Neuron (in vitro differentiated cells): Measurements from ENCODE around the gene NHERF1.
A peak's percentile ranks its signal among the peaks of the same experiment; 100 is the strongest.

ENCODE experiments used
- H2AFZ ChIP-seq: one replicate; pipeline ENCODE4 v1.6.1; 2013; ENCODE audit warnings: low read depth, mild to moderate bottlenecking, inconsistent platforms, low read length, moderate library complexity
- H3K27me3 ChIP-seq: one replicate; pipeline ENCODE4 v1.6.1; 2013; ENCODE audit warnings: low read length; ENCODE audit not compliant: insufficient read depth
- H3K36me3 ChIP-seq: one replicate; pipeline ENCODE4 v1.6.1; 2013; ENCODE audit warnings: low read length; ENCODE audit not compliant: insufficient read depth
- H3K4me1 ChIP-seq: one replicate; pipeline ENCODE4 v1.6.1; 2013; ENCODE audit warnings: low read length; ENCODE audit not compliant: insufficient read depth
- H3K4me3 ChIP-seq: 2 replicates; pipeline ENCODE4 v1.5.1; 2013; ENCODE audit warnings: mild to moderate bottlenecking, low read length, moderate library complexity
- H3K9me3 ChIP-seq: one replicate; pipeline ENCODE4 v1.6.1; 2013; ENCODE audit warnings: low read length

Gene NHERF1

GRCh38 chr17:74748529-74749278 lies at the start of gene NHERF1:
Gene NHERF1, plus strand, starts transcription at chr17:74748628. Its CDS starts 219 bp downstream, at chr17:74748847.
- H3K4me1 ChIP-seq = peaks cover 25% of the 10 kb centered on the region
- no peaks in the 10 kb centered on the region for H3K36me3 ChIP-seq
- H3K4me3 ChIP-seq = peak within 1 kb of the TSS; percentile 67
- peak within 1 kb of the TSS; percentile 56 for H2AFZ ChIP-seq
- no peaks in the 10 kb centered on the region for H3K9me3 ChIP-seq
- H3K27me3 ChIP-seq = no peaks in the 10 kb centered on the region

- Histone ChIP-seq H3K9me3 (no peaks in the 10 kb centered on the region), H2AFZ (no peak overlapping the region), H3K27me3 (peaks cover 16% of the 10 kb centered on the region), H3K36me3 (no peaks in the 10 kb centered on the region), H3K4me1 (no peaks in the 10 kb centered on the region), H3K4me3 (no peak overlapping the region)
Observed at GRCh38 chr17:74699236-74699635, 49.2 kb upstream of the NHERF1 start.

GRCh38 chr17:74702116-74702871 lies 46.1 kb upstream of the NHERF1 start:
- Histone ChIP-seq H3K27me3 (peaks cover 4% of the 10 kb centered on the region), H3K4me1 (no peaks in the 10 kb centered on the region), H3K9me3 (no peaks in the 10 kb centered on the region), H3K36me3 (no peaks in the 10 kb centered on the region), H2AFZ (no peak overlapping the region), H3K4me3 (no peak overlapping the region)

GRCh38 chr17:74703311-74703710 lies 45.1 kb upstream of the NHERF1 start:
- no peaks in the 10 kb centered on the region for H3K4me1 ChIP-seq
- no peak overlapping the region for H3K4me3 ChIP-seq
- no peaks in the 10 kb centered on the region for H3K27me3 ChIP-seq
- H3K36me3 ChIP-seq = no peaks in the 10 kb centered on the region
- H3K9me3 ChIP-seq = no peaks in the 10 kb centered on the region
- H2AFZ ChIP-seq = no peak overlapping the region

GRCh38 chr17:74704544-74704943 lies 43.9 kb upstream of the NHERF1 start:
- Histone ChIP-seq H3K36me3 (no peaks in the 10 kb centered on the region), H3K4me1 (no peaks in the 10 kb centered on the region), H2AFZ (no peak overlapping the region), H3K9me3 (no peaks in the 10 kb centered on the region), H3K27me3 (no peaks in the 10 kb centered on the region), H3K4me3 (no peak overlapping the region)

- no peak overlapping the region for H2AFZ ChIP-seq
- H3K27me3 ChIP-seq = peaks cover 11% of the 10 kb centered on the region
- no peaks in the 10 kb centered on the region for H3K36me3 ChIP-seq
- H3K9me3 ChIP-seq = no peaks in the 10 kb centered on the region
- no peak overlapping the region for H3K4me3 ChIP-seq
- no peaks in the 10 kb centered on the region for H3K4me1 ChIP-seq
Observed at GRCh38 chr17:74711058-74711824, 37.2 kb upstream of the NHERF1 start.

- Histone ChIP-seq H2AFZ (no peak overlapping the region), H3K4me1 (no peaks in the 10 kb centered on the region), H3K27me3 (peaks cover 14% of the 10 kb centered on the region), H3K36me3 (no peaks in the 10 kb centered on the region), H3K9me3 (no peaks in the 10 kb centered on the region), H3K4me3 (no peak overlapping the region)
Observed at GRCh38 chr17:74712301-74712700, 36.1 kb upstream of the NHERF1 start.

- no peaks in the 10 kb centered on the region for H3K9me3 ChIP-seq
- H3K4me1 ChIP-seq = no peaks in the 10 kb centered on the region
- H3K36me3 ChIP-seq = no peaks in the 10 kb centered on the region
- peaks cover 15% of the 10 kb centered on the region for H3K27me3 ChIP-seq
- no peak within 1 kb of the TSS for H2AFZ ChIP-seq
- no peak within 1 kb of the TSS for H3K4me3 ChIP-seq
Observed at GRCh38 chr17:74712756-74713155, 35.7 kb upstream of the NHERF1 start, which contains the start of gene CD300LF. Gene CD300LF, minus strand, starts transcription at chr17:74712923. Its CDS starts 57 bp downstream, at chr17:74712866.

GRCh38 chr17:74713171-74713755 lies 35.2 kb upstream of the NHERF1 start:
- no peak overlapping the region for H2AFZ ChIP-seq
- H3K27me3 ChIP-seq = peaks cover 15% of the 10 kb centered on the region
- H3K9me3 ChIP-seq = no peaks in the 10 kb centered on the region
- H3K4me1 ChIP-seq = no peaks in the 10 kb centered on the region
- H3K36me3 ChIP-seq = no peaks in the 10 kb centered on the region
- no peak overlapping the region for H3K4me3 ChIP-seq

- Histone ChIP-seq H3K36me3 (no peaks in the 10 kb centered on the region), H2AFZ (no peak overlapping the region), H3K9me3 (no peaks in the 10 kb centered on the region), H3K27me3 (peaks cover 15% of the 10 kb centered on the region), H3K4me1 (no peaks in the 10 kb centered on the region), H3K4me3 (no peak overlapping the region)
Observed at GRCh38 chr17:74715144-74715543, 33.3 kb upstream of the NHERF1 start.

GRCh38 chr17:74720506-74720905 lies 27.9 kb upstream of the NHERF1 start:
- Histone ChIP-seq H3K9me3 (peaks cover 2% of the 10 kb centered on the region), H3K36me3 (no peaks in the 10 kb centered on the region), H3K4me3 (no peak overlapping the region), H3K4me1 (no peaks in the 10 kb centered on the region), H3K27me3 (peaks cover 6% of the 10 kb centered on the region), H2AFZ (no peak overlapping the region)

- no peak overlapping the region for H3K4me3 ChIP-seq
- peaks cover 2% of the 10 kb centered on the region for H3K9me3 ChIP-seq
- no peak overlapping the region for H2AFZ ChIP-seq
- no peaks in the 10 kb centered on the region for H3K4me1 ChIP-seq
- no peaks in the 10 kb centered on the region for H3K36me3 ChIP-seq
- no peaks in the 10 kb centered on the region for H3K27me3 ChIP-seq
Observed at GRCh38 chr17:74722782-74723181, 25.6 kb upstream of the NHERF1 start.
